Activated naive CD4-positive, alpha-beta T cell treated with Interleukin-2 at 50 U/mL for 16 hours (primary cell): ENCODE data around the gene SLC66A1.

Experiments used
- DNase-seq: peaks from one replicate; pipeline ENCODE4 v3.0.0-alpha.2; 2020

SLC66A1 gene

GRCh38 chr1:19344372-19344810, 32.3 kb downstream of the SLC66A1 start:
- peak; percentile 49 for DNase-seq

GRCh38 chr1:19344831-19345230, 32.7 kb downstream of the SLC66A1 start:
- no peak for DNase-seq

DNA sequence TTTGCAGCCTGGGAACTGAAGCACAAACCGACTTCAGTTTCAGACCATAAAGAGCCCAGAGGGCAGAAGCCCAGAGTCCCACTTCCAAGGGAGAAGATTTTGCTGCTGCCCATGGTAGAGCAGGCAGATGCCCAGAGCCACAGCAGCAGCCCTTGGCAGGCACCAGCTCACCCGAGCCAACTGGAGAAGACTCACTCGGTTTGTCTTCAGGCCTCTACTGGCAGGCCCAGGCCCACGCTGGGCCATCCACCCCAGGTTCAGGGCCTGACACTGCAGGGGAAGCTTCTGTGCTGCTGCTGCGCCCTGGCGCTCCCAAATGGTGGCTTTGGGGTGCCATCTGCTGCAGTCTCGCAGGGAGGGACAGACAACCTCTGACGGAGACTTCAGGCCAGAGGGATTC, 33.3 kb downstream of the SLC66A1 start:
- DNase-seq, result no peak

GRCh38 chr1:19346026-19346425, 33.9 kb downstream of the SLC66A1 start:
- DNase-seq, result no peak

DNA sequence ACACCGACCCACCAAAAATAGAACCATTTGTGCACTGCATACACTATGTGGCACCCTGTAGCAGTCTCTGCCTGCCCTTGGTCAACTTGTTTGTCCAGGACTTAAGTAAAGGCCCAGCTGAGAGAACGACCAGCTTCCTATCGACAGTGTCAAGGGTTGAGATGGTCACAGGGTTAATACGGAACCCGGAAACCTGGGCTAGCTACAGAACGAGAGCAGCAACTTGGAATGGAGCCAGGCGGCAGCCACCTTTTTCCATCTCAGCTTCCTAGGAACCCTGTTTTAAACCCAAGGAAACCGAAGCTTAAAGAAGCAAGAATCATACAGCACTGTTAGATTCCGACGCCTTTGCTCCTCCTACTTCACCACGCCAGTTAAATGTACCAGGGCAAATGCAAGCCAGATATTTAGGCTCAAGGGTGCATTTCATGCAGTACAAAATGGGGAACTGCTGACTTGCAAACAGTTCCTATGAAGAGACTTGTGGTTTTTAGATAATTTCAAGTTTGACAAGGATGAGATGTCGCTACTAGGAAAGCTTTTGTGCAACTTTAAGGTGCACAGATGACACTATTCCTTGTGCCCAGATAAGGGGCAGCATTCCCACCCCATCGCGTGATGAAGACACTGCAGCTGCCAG, 35.5 kb downstream of the SLC66A1 start:
- no peak for DNase-seq

- DNase-seq, result no peak
These were observed 36.5 kb downstream of the SLC66A1 start for GRCh38 chr1:19348441-19349198.

DNA sequence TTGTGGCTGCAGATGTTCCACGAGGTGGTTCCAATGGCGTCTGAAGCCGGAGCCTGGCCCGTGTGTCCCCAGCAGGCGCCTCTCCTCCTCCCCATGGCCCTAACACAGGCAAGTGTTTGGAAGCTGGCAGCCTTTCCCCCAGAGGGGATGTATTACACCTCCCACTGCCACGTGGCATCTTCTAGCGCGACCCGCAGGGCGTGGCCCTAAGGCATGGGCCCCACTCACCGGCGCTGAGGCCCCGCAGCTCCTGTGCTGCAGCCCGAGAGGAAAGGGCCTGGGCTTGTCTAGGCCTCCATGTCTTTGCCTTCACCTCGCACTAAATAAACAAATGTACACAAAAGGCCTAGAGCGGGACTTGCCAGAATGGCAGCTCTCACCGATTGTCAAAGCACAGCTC, 37.9 kb downstream of the SLC66A1 start:
- DNase-seq, result no peak

DNA sequence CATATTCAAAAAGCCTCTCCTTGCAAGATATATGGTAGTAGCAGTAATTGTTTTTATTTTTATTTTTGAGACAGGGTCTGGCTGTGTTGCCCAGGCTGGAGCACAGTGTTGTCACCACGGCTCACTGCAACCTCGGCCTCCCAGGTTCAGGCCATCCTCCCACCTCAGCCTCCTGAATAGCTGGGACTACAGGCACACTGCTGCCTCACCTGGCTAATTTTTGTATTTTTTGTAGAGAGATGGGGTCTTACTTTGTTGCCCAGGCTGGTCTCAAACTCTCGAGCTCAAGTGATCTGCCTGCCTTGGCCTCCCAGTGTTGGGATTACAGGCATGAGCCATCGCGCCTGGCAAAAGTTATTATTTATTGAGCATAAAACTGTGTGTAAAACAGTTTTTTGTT, 38.4 kb downstream of the SLC66A1 start:
- no peak for DNase-seq

GRCh38 chr1:19351873-19352272, 39.7 kb downstream of the SLC66A1 start:
- no peak for DNase-seq

GRCh38 chr1:19352839-19353238, 40.7 kb downstream of the SLC66A1 start:
- DNase-seq, result no peak

DNA sequence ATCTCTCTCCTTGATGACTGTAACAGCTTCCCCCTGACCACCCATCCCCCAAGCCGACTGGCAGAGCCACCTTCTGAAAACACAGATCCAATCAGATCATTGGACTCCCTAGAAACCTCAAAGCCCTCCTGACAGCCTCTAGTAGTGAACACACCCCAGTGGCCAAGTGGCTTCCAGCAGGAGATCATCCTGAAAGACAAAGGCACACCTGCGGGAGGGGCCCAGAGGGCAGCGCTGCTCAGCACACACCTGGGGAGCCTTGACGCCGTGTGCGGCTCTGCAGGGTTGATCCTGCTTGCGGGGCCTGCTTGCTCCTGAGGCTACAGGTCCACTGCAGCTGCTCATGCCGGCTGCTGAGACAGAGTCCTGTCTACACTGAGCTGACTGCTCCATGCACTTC, 41.5 kb downstream of the SLC66A1 start:
- DNase-seq, result no peak

- no peak for DNase-seq
These were observed 42.4 kb downstream of the SLC66A1 start for GRCh38 chr1:19354531-19354981.

DNA sequence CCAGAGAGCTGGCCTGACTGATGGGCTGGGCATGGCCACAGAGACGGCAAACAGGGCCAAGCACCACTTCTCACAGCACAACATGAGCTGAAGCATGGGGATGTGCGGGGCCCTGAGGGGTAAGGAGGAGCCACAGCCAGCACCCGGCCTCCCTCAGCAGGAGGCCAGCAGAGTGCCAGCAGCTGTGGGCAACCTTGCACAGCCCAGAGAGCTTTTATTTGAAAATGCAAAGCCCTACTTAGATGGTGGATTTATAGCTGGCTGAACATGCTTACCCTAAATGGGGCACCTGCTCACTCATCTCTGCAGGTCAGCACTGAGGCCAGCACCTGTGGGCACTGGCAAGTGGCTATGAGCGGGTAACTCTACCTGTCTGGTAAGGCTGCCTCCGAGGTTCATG, 44.1 kb downstream of the SLC66A1 start:
- no peak for DNase-seq

- DNase-seq, result no peak
These were observed 45.3 kb downstream of the SLC66A1 start for GRCh38 chr1:19357299-19357986.

- DNase-seq, result no peak
These were observed 46.6 kb downstream of the SLC66A1 start for GRCh38 chr1:19358710-19359109.

- DNase-seq, result no peak
These were observed 47.2 kb downstream of the SLC66A1 start for GRCh38 chr1:19359357-19359756.

DNA sequence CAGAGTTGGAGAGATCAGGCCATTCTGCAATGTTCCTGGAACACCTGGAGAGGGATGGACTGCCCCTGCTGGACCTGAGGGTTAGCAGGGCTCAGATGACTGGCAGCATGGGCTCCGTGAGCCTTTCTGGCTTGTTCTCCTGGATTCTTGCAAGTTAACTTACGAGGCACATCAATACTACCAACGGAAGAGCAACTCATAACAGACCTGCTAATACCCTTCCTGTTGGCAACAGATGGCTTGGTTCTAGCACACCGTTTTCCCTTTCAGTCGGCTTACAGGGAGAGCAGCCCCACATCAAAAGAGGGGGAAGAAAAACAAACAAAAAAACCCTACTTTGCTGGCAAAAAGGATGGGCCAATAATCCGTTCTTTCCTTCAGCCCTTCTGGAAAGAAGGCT, 47.9 kb downstream of the SLC66A1 start:
- no peak for DNase-seq

GRCh38 chr1:19360432-19360831, 48.3 kb downstream of the SLC66A1 start:
- DNase-seq, result no peak

- no peak for DNase-seq
These were observed 48.9 kb downstream of the SLC66A1 start for GRCh38 chr1:19360843-19361610.

DNA sequence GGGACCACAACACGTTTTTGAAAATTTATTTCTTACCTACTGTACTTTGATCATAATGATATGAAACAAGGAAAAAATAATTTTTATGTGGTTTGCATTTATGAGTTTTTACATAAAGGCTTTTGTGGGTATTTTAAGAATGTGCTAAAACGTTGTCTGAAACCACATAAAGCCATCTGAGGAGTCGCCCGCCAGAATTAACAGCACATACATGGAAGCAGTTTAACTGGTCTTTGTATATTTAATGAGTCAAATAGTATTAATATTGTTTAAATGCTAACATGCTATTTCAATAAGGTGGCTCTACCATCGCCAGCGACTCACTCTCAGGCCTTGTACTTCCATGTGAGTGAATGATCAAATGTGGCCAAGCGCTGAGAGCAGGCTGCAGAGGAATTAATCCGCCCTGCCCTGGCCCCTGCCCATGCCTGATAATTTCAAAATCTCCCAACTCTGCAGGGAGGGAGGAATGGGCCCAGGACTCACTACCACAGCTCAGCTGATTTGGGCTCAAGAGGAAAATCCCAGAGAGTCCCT, 49.6 kb downstream of the SLC66A1 start:
- DNase-seq, result no peak

DNA sequence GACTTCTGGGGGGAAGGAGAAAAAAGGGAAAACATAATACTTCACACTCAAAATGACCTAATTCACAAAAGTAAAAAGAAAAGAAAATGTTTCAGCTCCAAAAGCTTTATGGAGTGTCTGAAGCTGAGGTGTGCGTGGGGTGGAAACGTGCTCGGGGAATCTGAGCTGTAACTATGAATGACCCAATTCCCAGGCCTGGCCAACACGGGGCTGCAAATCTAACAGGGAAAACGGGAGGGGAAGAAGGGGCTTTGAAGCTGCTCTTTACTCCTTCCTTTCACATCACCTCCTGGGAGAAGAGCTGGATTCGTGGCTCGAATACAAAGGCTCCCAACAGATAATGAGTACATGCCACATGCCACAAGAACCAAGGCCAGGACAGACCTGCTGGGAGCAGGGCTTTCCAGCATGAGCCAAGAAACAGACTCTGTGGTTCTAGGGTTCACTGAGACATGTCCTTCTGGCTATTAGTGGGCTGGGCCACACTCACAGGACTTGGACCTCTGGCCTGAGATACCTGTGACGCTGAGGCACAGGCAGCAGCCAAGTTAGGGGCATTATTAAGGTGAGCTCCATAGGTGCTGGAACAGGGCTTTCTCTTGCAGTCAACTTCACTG, 51.5 kb downstream of the SLC66A1 start:
- DNase-seq, result no peak

DNA sequence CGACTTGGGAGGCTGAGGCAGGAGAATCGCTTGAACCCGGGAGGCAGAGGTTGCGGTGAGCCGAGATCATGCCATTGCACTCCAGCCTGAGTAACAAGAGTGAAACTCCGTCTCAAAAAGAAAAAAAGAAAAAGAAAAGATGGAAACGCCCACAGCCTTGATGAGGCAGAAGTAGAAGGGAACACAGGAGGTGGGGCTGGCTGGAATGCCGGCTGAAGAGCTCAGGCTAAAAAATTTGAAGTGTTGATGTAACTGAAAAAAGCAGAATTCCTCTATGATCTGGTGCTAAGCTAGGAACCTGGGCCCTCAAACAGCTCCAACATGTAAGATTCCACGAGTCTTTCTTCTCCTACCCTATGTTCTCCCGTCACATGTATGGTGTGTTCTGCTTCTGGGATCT, 53.6 kb downstream of the SLC66A1 start:
- no peak for DNase-seq
